ENCODE results near the gene CAMK1G.

CAMK1G gene

DNA sequence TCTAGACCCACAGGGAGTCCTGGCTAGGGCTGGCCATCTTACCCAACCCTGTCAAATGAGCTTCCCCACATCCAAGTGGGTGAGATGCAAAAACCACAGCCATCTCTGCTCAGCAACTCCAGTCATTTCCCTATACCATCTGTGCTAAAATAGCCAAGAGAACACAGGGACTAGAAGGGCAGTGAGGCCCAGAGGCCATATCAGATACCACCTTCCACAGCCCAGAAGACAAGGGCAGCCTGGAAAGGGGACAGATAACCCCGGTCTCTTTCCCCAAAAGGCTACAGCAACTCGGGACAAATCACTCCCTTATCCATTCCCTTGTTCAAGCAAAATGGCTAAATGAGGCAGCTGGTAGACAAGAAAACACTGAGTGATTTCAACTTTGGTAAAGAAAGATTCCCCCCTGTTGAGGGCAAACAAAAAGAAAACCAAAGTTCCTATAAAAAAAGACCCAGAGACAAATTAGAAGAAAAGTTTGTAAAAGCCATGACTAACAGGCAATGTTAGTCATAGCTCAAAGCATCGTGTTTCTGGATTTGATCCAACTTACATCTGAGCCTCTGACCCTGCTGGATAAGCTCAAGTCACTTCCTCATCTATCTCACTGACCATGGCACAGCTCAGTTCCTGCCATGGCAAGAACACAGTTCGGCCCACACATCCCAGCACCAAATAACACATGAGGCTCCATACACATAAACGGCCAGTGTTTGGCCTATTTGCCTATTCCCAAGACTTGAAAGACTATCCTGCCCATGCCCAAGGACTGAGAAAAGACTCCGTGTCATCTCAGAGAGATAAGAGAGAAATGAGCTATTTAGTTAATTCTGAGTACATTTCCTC is 65.6 kb downstream of the CAMK1G start:
- H3K27ac ChIP-seq (ENCODE audit: low read depth, low read length) = no peak overlapping the region
- no peaks in the 10 kb centered on the region for H3K79me2 ChIP-seq (ENCODE audit: insufficient read depth, low read length)
- no peaks in the 10 kb centered on the region for H3K27me3 ChIP-seq (ENCODE audit: low read length)
- TF ChIP-seq, protein P1, sequence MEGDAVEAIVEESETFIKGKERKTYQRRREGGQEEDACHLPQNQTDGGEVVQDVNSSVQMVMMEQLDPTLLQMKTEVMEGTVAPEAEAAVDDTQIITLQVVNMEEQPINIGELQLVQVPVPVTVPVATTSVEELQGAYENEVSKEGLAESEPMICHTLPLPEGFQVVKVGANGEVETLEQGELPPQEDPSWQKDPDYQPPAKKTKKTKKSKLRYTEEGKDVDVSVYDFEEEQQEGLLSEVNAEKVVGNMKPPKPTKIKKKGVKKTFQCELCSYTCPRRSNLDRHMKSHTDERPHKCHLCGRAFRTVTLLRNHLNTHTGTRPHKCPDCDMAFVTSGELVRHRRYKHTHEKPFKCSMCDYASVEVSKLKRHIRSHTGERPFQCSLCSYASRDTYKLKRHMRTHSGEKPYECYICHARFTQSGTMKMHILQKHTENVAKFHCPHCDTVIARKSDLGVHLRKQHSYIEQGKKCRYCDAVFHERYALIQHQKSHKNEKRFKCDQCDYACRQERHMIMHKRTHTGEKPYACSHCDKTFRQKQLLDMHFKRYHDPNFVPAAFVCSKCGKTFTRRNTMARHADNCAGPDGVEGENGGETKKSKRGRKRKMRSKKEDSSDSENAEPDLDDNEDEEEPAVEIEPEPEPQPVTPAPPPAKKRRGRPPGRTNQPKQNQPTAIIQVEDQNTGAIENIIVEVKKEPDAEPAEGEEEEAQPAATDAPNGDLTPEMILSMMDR (IDR thresholded peaks at IDR 0.05; ENCODE audit: insufficient read depth, low read length, poor library complexity, severe bottlenecking) = no peak
- no peak for TF ChIP-seq EZH2phosphoT487 (conservative IDR thresholded peaks at IDR 0.05; ENCODE audit: low read length)
- H3K9ac ChIP-seq (ENCODE audit: low read length) = no peak overlapping the region
- no peaks in the 10 kb centered on the region for H3K9me3 ChIP-seq (ENCODE audit: insufficient read depth, low read length)
- H3K36me3 ChIP-seq (ENCODE audit: low read length) = no peaks in the 10 kb centered on the region
- H3F3A ChIP-seq (ENCODE audit: insufficient read depth) = no peaks in the 10 kb centered on the region
- H4K20me1 ChIP-seq (ENCODE audit: low read depth, low read length) = no peaks in the 10 kb centered on the region
- no peak overlapping the region for H2AFZ ChIP-seq (ENCODE audit: low read depth, low read length, severe bottlenecking)
- H3K9me2 ChIP-seq (replicated peaks; ENCODE audit: insufficient read depth, low read length) = no peaks in the 10 kb centered on the region
- no peak overlapping the region for H3K4me3 ChIP-seq (ENCODE audit: insufficient read depth, low read length, poor library complexity, severe bottlenecking)
- no peak overlapping the region for H3K4me2 ChIP-seq (ENCODE audit: low read depth, low read length, poor library complexity, severe bottlenecking)

DNA sequence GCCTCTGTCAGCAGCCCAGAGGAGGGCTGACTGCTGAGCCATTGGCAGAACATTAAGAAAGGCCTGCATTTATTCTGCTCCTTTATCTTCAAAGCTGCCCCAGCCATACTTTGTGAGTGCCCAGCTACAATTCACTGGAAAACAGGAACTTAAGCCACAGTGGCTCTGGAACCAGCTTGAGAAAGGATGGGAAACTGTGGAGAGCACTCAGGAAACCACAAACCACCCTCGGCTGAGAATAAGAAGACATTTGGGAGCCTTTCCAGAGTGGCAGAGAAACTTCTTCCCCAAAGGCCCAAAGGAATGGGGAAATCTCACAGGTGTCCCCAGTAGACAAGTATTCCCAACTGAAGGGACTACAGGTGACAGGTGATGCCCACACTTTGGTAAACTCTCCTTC is 66.9 kb downstream of the CAMK1G start:
- Histone ChIP-seq H3K4me2 (ENCODE audit: low read depth, low read length, poor library complexity, severe bottlenecking) (no peak overlapping the region), H3K79me2 (ENCODE audit: insufficient read depth, low read length) (no peaks in the 10 kb centered on the region), H2AFZ (ENCODE audit: low read depth, low read length, severe bottlenecking) (no peak overlapping the region), H3K36me3 (ENCODE audit: low read length) (no peaks in the 10 kb centered on the region), H3F3A (ENCODE audit: insufficient read depth) (no peaks in the 10 kb centered on the region), H3K9me2 (replicated peaks; ENCODE audit: insufficient read depth, low read length) (no peaks in the 10 kb centered on the region), H3K9me3 (ENCODE audit: insufficient read depth, low read length) (no peaks in the 10 kb centered on the region), H3K27me3 (ENCODE audit: low read length) (no peaks in the 10 kb centered on the region), H3K27ac (ENCODE audit: low read depth, low read length) (no peak overlapping the region), H3K4me3 (ENCODE audit: insufficient read depth, low read length, poor library complexity, severe bottlenecking) (no peak overlapping the region), H3K9ac (ENCODE audit: low read length) (no peak overlapping the region), H4K20me1 (ENCODE audit: low read depth, low read length) (no peaks in the 10 kb centered on the region)
- TF ChIP-seq, protein P1 (IDR thresholded peaks at IDR 0.05; ENCODE audit: insufficient read depth, low read length, poor library complexity, severe bottlenecking) = no peak
- no peak for TF ChIP-seq EZH2phosphoT487 (conservative IDR thresholded peaks at IDR 0.05; ENCODE audit: low read length)

DNA sequence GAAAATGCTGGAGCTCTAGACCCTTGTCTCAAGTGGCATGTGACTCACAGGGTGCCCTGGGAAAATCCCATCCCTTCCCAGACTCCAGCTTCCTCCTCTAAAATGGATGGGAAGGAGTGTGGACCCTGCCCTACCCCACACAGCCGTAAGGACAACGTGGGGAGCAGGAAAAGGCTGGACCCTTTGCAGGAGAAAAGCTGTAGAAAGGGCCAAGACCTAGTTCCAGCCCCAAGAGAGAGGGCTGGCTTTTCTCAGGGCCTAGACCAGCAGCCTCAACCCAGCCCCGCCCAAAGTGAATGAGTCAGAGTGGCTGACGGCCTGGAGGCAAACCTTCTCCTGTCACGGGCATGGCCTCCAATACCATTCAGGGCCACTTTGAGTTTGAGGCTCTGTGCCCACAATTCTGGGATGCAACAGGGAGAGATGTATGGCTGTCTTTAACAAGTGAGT is 67.6 kb downstream of the CAMK1G start:
- Histone ChIP-seq H3K4me2 (ENCODE audit: low read depth, low read length, poor library complexity, severe bottlenecking) (no peak overlapping the region), H3F3A (ENCODE audit: insufficient read depth) (no peaks in the 10 kb centered on the region), H3K4me3 (ENCODE audit: insufficient read depth, low read length, poor library complexity, severe bottlenecking) (no peak overlapping the region)

DNA sequence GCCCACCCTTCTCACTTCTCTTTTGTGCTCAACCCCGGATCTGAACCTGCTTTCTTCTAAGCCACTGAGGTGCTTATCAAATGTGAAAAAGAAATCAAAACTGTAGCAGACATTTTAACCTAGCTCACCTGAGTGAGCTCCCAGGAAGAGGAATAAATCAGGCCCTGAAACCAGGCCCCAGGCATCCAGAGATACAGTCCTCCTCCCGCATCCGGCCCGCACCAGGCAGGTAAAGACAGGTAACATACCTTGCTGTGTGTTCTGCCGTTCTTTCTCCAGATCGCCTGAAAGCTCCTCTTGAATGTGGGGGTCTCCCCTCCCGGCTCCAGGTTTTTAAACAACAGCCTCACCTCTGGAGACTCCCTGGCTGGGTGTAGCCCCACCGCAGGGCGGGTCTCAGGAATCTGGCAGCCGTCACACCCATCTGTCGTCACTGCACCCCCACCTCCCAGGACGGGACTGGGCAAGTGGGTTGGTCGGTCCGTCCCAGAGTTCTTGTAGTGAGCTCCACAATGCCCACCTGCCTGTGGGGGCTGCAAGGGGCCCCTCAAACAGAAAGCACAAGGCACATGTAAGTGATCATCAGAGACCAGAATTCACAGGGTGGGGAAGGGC is 68.7 kb downstream of the CAMK1G start, which contains the start of gene LAMB3:
TSS of gene LAMB3 (minus strand) at position 305 of the 615 bp plus-strand sequence. CDS start 1,481 bp downstream, outside the sequence.
- Histone ChIP-seq H3K27me3 (ENCODE audit: low read length) (no peaks in the 10 kb centered on the region), H4K20me1 (ENCODE audit: low read depth, low read length) (no peaks in the 10 kb centered on the region), H3K9me2 (replicated peaks; ENCODE audit: insufficient read depth, low read length) (no peaks in the 10 kb centered on the region), H3K4me3 (ENCODE audit: insufficient read depth, low read length, poor library complexity, severe bottlenecking) (no peak within 1 kb of the TSS), H2AFZ (ENCODE audit: low read depth, low read length, severe bottlenecking) (no peak within 1 kb of the TSS), H3F3A (ENCODE audit: insufficient read depth) (no peaks in the 10 kb centered on the region), H3K27ac (ENCODE audit: low read depth, low read length) (no peak within 1 kb of the TSS), H3K4me2 (ENCODE audit: low read depth, low read length, poor library complexity, severe bottlenecking) (no peak within 1 kb of the TSS), H3K79me2 (ENCODE audit: insufficient read depth, low read length) (no peaks in the 10 kb centered on the region), H3K9me3 (ENCODE audit: insufficient read depth, low read length) (no peaks in the 10 kb centered on the region), H3K9ac (ENCODE audit: low read length) (no peak within 1 kb of the TSS), H3K36me3 (ENCODE audit: low read length) (no peaks in the 10 kb centered on the region)
- no peak for TF ChIP-seq EZH2phosphoT487 (conservative IDR thresholded peaks at IDR 0.05; ENCODE audit: low read length)
- TF ChIP-seq, protein P1 (IDR thresholded peaks at IDR 0.05; ENCODE audit: insufficient read depth, low read length, poor library complexity, severe bottlenecking) = no peak

More for the DNA sequence above, 67.6 kb downstream of the CAMK1G start:
- no peaks in the 10 kb centered on the region for H3K36me3 ChIP-seq (ENCODE audit: low read length)
- H3K9me2 ChIP-seq (replicated peaks; ENCODE audit: insufficient read depth, low read length) = no peaks in the 10 kb centered on the region
- H3K27ac ChIP-seq (ENCODE audit: low read depth, low read length) = no peak overlapping the region
- no peak overlapping the region for H2AFZ ChIP-seq (ENCODE audit: low read depth, low read length, severe bottlenecking)
- H3K9ac ChIP-seq (ENCODE audit: low read length) = no peak overlapping the region
- H3K9me3 ChIP-seq (ENCODE audit: insufficient read depth, low read length) = no peaks in the 10 kb centered on the region
- no peaks in the 10 kb centered on the region for H3K79me2 ChIP-seq (ENCODE audit: insufficient read depth, low read length)
- no peaks in the 10 kb centered on the region for H4K20me1 ChIP-seq (ENCODE audit: low read depth, low read length)
- no peak for TF ChIP-seq EZH2phosphoT487 (conservative IDR thresholded peaks at IDR 0.05; ENCODE audit: low read length)
- no peaks in the 10 kb centered on the region for H3K27me3 ChIP-seq (ENCODE audit: low read length)
